ENCODE data around the gene GPRC5B. TPM values are rescaled to one million over a fixed set of nuclear protein-coding genes. Genes with fewer than 3 reads are reported as not detected.

The GPRC5B gene
- total RNA-seq, 2 experiments from 2014 or later = not detected

GRCh38 chr16:19858340-19859018 is 26.2 kb downstream of the GPRC5B start:
- CTCF ChIA-PET = no interaction called here
- no peaks in the 10 kb centered on the region for H3K4me1 Mint-ChIP-seq (ENCODE audit: low read depth)
- TF ChIP-seq CTCF (IDR thresholded peaks at IDR 0.05) = no peak
- H3K36me3 Mint-ChIP-seq (ENCODE audit: low read depth) = no peaks in the 10 kb centered on the region
- no peak for ATAC-seq
- POLR2A ChIA-PET = no interaction called here
- intact Hi-C loops (cut with micrococcal nuclease) = no loop called here
- H3K9me3 Mint-ChIP-seq = no peaks in the 10 kb centered on the region
- no peak overlapping the region for H3K27ac Mint-ChIP-seq
- no peak overlapping the region for H3K4me3 Mint-ChIP-seq
- H3K27me3 Mint-ChIP-seq = no peaks in the 10 kb centered on the region
- DNase-seq = no peak

- POLR2A ChIA-PET = no interaction called here
These were observed 26.9 kb downstream of the GPRC5B start for GRCh38 chr16:19857593-19858339.

GRCh38 chr16:19856120-19856519 is 28.5 kb downstream of the GPRC5B start:
- DNase-seq = no peak
- ChIA-PET POLR2A (no interaction called here), CTCF (no interaction called here)
- Mint-ChIP-seq H3K27me3 (no peaks in the 10 kb centered on the region), H3K4me3 (no peak overlapping the region), H3K27ac (no peak overlapping the region), H3K36me3 (ENCODE audit: low read depth) (no peaks in the 10 kb centered on the region), H3K9me3 (no peaks in the 10 kb centered on the region), H3K4me1 (ENCODE audit: low read depth) (no peaks in the 10 kb centered on the region)
- no peak for ATAC-seq
- intact Hi-C loops (cut with micrococcal nuclease) = no loop called here
- TF ChIP-seq CTCF (IDR thresholded peaks at IDR 0.05) = no peak

More at GRCh38 chr16:19857593-19858339, 26.9 kb downstream of the GPRC5B start:
- no peak for ATAC-seq
- intact Hi-C loops (cut with micrococcal nuclease) = no loop called here
- Mint-ChIP-seq H3K4me1 (ENCODE audit: low read depth) (no peaks in the 10 kb centered on the region), H3K27me3 (no peaks in the 10 kb centered on the region), H3K9me3 (no peaks in the 10 kb centered on the region), H3K36me3 (ENCODE audit: low read depth) (no peaks in the 10 kb centered on the region), H3K4me3 (no peak overlapping the region), H3K27ac (no peak overlapping the region)
- no peak for TF ChIP-seq CTCF (IDR thresholded peaks at IDR 0.05)
- CTCF ChIA-PET = no interaction called here
- DNase-seq = no peak

- ATAC-seq = no peak
- Mint-ChIP-seq H3K4me1 (ENCODE audit: low read depth) (no peaks in the 10 kb centered on the region), H3K4me3 (no peak overlapping the region), H3K36me3 (ENCODE audit: low read depth) (no peaks in the 10 kb centered on the region), H3K9me3 (no peaks in the 10 kb centered on the region), H3K27ac (no peak overlapping the region), H3K27me3 (peaks cover 4% of the 10 kb centered on the region)
- POLR2A ChIA-PET = no interaction called here
- DNase-seq = no peak
- CTCF ChIA-PET = no interaction called here
- no peak for TF ChIP-seq CTCF (IDR thresholded peaks at IDR 0.05)
- intact Hi-C loops (cut with micrococcal nuclease) = no loop called here
These were observed 30.1 kb downstream of the GPRC5B start for GRCh38 chr16:19854543-19854876.

- H3K27me3 Mint-ChIP-seq = peaks cover 4% of the 10 kb centered on the region
- intact Hi-C loops (cut with micrococcal nuclease) = no loop called here
- ChIA-PET CTCF (no interaction called here), POLR2A (no interaction called here)
- ATAC-seq = no peak
- DNase-seq = no peak
- H3K4me3 Mint-ChIP-seq = no peak overlapping the region
- H3K4me1 Mint-ChIP-seq (ENCODE audit: low read depth) = no peaks in the 10 kb centered on the region
- H3K27ac Mint-ChIP-seq = no peak overlapping the region
- no peaks in the 10 kb centered on the region for H3K36me3 Mint-ChIP-seq (ENCODE audit: low read depth)
- TF ChIP-seq CTCF (IDR thresholded peaks at IDR 0.05) = no peak
- H3K9me3 Mint-ChIP-seq = no peaks in the 10 kb centered on the region
These were observed 30.7 kb downstream of the GPRC5B start for GRCh38 chr16:19853742-19854542.
